K562 (cell line): Measurements from ENCODE around the gene ZNF544. TPM values are rescaled to one million over a fixed set of nuclear protein-coding genes. Genes with fewer than 3 reads are reported as not detected.

Source experiments
- ARNT ChIP-seq, 2 experiments: fragments of 450-650 bp; IDR thresholded peaks; 2 replicates each; pipeline ENCODE4 v1.6.1; 2016; ENCODE audit warnings: mild to moderate bottlenecking in 1 of 2
- CHD1 ChIP-seq: fragments of 200-600 bp; sonication (generic); IDR thresholded peaks from one replicate; pipeline ENCODE4 v1.6.1; 2012; ENCODE audit warnings: mild to moderate bottlenecking, moderate library complexity, low read length, inconsistent platforms
- E2F1 ChIP-seq: sonication (generic); formaldehyde crosslinking; IDR thresholded peaks from 2 replicates; pipeline ENCODE4 v1.8.1; 2023; ENCODE audit warnings: mild to moderate bottlenecking, missing genetic modification reagents, moderate library complexity
- FOXK1 ChIP-seq: sonication (generic); formaldehyde crosslinking; IDR thresholded peaks from 2 replicates; pipeline ENCODE4 v1.8.0; 2022; ENCODE audit warnings: missing genetic modification reagents, mild to moderate bottlenecking, borderline replicate concordance
- FOXM1 ChIP-seq, 2 experiments: fragments of 450-650 bp in 1 of 2; sonication (generic) in 1 of 2; formaldehyde crosslinking in 1 of 2; IDR thresholded peaks; 2 replicates each; pipeline versions ENCODE4 v1.6.1 to v1.9.0; 2017 to 2022; ENCODE audit warnings: low read depth in 2 of 2, mild to moderate bottlenecking in 2 of 2, missing genetic modification reagents in 1 of 2, moderate library complexity in 1 of 2
- HDAC1 ChIP-seq, 2 experiments: fragments of 450-650 bp; IDR thresholded peaks; 2 replicates each; pipeline ENCODE4 v1.6.1; 2016 to 2017; ENCODE audit warnings: inconsistent platforms in 1 of 2, mild to moderate bottlenecking in 1 of 2, moderate library complexity in 1 of 2
- HINFP ChIP-seq: fragments of 450-650 bp; conservative IDR thresholded peaks from 2 replicates; pipeline ENCODE4 v1.6.1; 2016; ENCODE audit warnings: missing genetic modification characterization, low read depth, mild to moderate bottlenecking, control low read depth, missing compliant biosample characterization
- KDM5B ChIP-seq: fragments of 200-600 bp; sonication (generic); IDR thresholded peaks from 2 replicates; pipeline ENCODE4 v1.6.1; 2012; ENCODE audit warnings: low read depth, mild to moderate bottlenecking, moderate library complexity, low read length, control low read depth, inconsistent platforms; ENCODE audit not compliant: insufficient replicate concordance
- MBD2 ChIP-seq: sonication (generic); IDR thresholded peaks from 2 replicates; pipeline ENCODE4 v1.6.1; 2016; ENCODE audit warnings: low read depth, borderline replicate concordance
- NCOA4 ChIP-seq: fragments of 450-650 bp; IDR thresholded peaks from 2 replicates; pipeline ENCODE4 v1.6.1; 2018; ENCODE audit warnings: mild to moderate bottlenecking; ENCODE audit not compliant: partially characterized antibody
- POLR2B ChIP-seq: fragments of 450-650 bp; IDR thresholded peaks from 2 replicates; pipeline ENCODE4 v1.6.1; 2018; ENCODE audit warnings: low read depth; ENCODE audit not compliant: partially characterized antibody
- PRPF4 ChIP-seq: fragments of 200-400 bp; formaldehyde crosslinking; IDR thresholded peaks from one replicate; pipeline ENCODE4 v1.6.1; 2017; ENCODE audit warnings: low read length, low read depth, mild to moderate bottlenecking; ENCODE audit not compliant: insufficient read depth, poor library complexity, severe bottlenecking
- STAT5A ChIP-seq: IDR thresholded peaks from 2 replicates; pipeline ENCODE4 v1.6.1; 2012; ENCODE audit warnings: low read length, inconsistent platforms, borderline replicate concordance
- TGIF2 ChIP-seq: sonication (generic); formaldehyde crosslinking; IDR thresholded peaks from 2 replicates; pipeline ENCODE4 v1.8.1; 2022; ENCODE audit warnings: mild to moderate bottlenecking, missing genetic modification reagents, moderate library complexity
- ZNF436 ChIP-seq: fragments of 250-450, 450-650 bp; sonication (Bioruptor Pico); formaldehyde crosslinking; IDR thresholded peaks from 2 replicates; pipeline ENCODE4 v1.7.0; 2020; ENCODE audit warnings: mild to moderate bottlenecking
- ZNF445 ChIP-seq: fragments of 250-450 bp; sonication (Bioruptor Pico); IDR thresholded peaks from 2 replicates; pipeline ENCODE4 v1.4.0; 2020; ENCODE audit warnings: low read depth, mild to moderate bottlenecking, moderate library complexity
- ZNF584 ChIP-seq: fragments of 200-800 bp; sonication (Bioruptor generic); IDR thresholded peaks from 2 replicates; pipeline ENCODE4 v1.6.1; 2016; ENCODE audit warnings: low read depth, mild to moderate bottlenecking, missing genetic modification characterization, missing compliant biosample characterization
- ZNF639 ChIP-seq, 2 experiments: fragments of 200-800 bp in 1 of 2; sonication (Bioruptor generic) in 1 of 2; sonication (generic) in 1 of 2; formaldehyde crosslinking in 1 of 2; IDR thresholded peaks in 1 of 2; conservative IDR thresholded peaks in 1 of 2; 2 replicates each; pipeline versions ENCODE4 v1.5.0 to v1.6.1; 2016 to 2020; ENCODE audit warnings: missing compliant biosample characterization in 1 of 2, missing genetic modification characterization in 1 of 2, missing genetic modification reagents in 1 of 2
- polyA plus RNA-seq, 8 experiments: library from polyadenylated mRNA; depleted of rRNA in 4 of 8; stranded (reverse) in 5 of 8; unstranded in 3 of 8; fragments of >200 nt; fragmentation: Nextera tagmentation in 2 of 8; fragmentation: Illumina TruSeq in 1 of 8; extraction: Ambion mirVana in 2 of 8; extraction: Trizol in 1 of 8; gene quantifications; 2 replicates each; pipeline versions ENCODE4 v1.2.1 to v1.2.3, GENCODE V29; 2011 to 2014; ENCODE audit warnings: inconsistent platforms in 1 of 8, missing spikeins in 1 of 8
- total RNA-seq, 7 experiments: library from RNA; depleted of rRNA in 6 of 7; stranded (reverse); fragments of >200 nt in 6 of 7; fragmentation: Illumina TruSeq in 2 of 7; extraction: Trizol in 2 of 7; gene quantifications; 2 replicates each; pipeline versions ENCODE4 v1.2.1 to v1.2.3, GENCODE V29; 2011 to 2021; ENCODE audit warnings: low replicate concordance in 1 of 7
- TF ChIP-seq, protein P1 (sequence below), 2 experiments: fragments of 250-450 bp in 1 of 2; fragments of 450-650 bp in 1 of 2; sonication (Bioruptor Pico) in 1 of 2; IDR thresholded peaks; 2 replicates each; pipeline versions ENCODE4 v1.6.1 to v1.8.0; 2016 to 2021; ENCODE audit warnings: mild to moderate bottlenecking in 2 of 2, moderate library complexity in 2 of 2, missing compliant biosample characterization in 1 of 2, missing genetic modification characterization in 1 of 2
- TF ChIP-seq, protein P2 (sequence below): sonication (generic); formaldehyde crosslinking; IDR thresholded peaks from 2 replicates; pipeline ENCODE4 v1.9.0; 2022; ENCODE audit warnings: mild to moderate bottlenecking, missing genetic modification reagents

The ZNF544 gene
- total and polyA plus RNA-seq, 9 of the 15 experiments (the other 6 are each of a cell fraction or from before 2014, with no cell fraction given) = 23.6 to 59.0 (median 41.4) TPM

GRCh38 chr19:58228585-58229254 lies at the start of gene ZNF544 (continued):
- TF ChIP-seq STAT5A (no peak), KDM5B (peak; percentile 94), POLR2B (peak; percentile 88), ARNT (IDR thresholded peaks at IDR 0.05) (no peak), PRPF4 (no peak), MBD2 (peak; percentile 79; the same call in 1 of the 2 replicates), NCOA4 (no peak), TGIF2 (CRISPR knock-in tag) (no peak), FOXM1 (IDR thresholded peaks at IDR 0.05; ENCODE audit: low read depth) (no peak), FOXM1 (CRISPR knock-in tag; IDR thresholded peaks at IDR 0.05; ENCODE audit: low read depth) (no peak), ZNF584 (CRISPR knock-in tag) (no peak), ZNF639 (CRISPR knock-in tag; conservative IDR thresholded peaks at IDR 0.05 in 1 of 2, IDR thresholded peaks at IDR 0.05 in 1 of 2) (peak in 1 of 2 experiments; percentile 34; a peak in 1 of 4 replicates), HINFP (tag) (no peak), CHD1 (no peak), ZNF445 (no peak), HDAC1 (IDR thresholded peaks at IDR 0.05) (peak in 1 of 2 experiments; percentile 48; a peak in 2 of 4 replicates), E2F1 (CRISPR knock-in tag) (no peak), FOXK1 (CRISPR knock-in tag) (no peak), ZNF436 (no peak)
- TF ChIP-seq, protein P1, sequence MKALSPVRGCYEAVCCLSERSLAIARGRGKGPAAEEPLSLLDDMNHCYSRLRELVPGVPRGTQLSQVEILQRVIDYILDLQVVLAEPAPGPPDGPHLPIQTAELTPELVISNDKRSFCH (CRISPR knock-in tag; IDR thresholded peaks at IDR 0.05) = no peak
- TF ChIP-seq, protein P1 (tag; IDR thresholded peaks at IDR 0.05) = 0 out of 2 replicates have a peak, but pooled peaks have one; percentile 20
- TF ChIP-seq, protein P2, sequence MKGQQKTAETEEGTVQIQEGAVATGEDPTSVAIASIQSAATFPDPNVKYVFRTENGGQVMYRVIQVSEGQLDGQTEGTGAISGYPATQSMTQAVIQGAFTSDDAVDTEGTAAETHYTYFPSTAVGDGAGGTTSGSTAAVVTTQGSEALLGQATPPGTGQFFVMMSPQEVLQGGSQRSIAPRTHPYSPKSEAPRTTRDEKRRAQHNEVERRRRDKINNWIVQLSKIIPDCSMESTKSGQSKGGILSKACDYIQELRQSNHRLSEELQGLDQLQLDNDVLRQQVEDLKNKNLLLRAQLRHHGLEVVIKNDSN (CRISPR knock-in tag) = no peak
